GM19397 (cell line): Measurements from ENCODE around the gene ITGB4.
"Not testable (repeated sequence)": the region's sequence is repeated elsewhere in the genome, so short reads cannot be mapped to it uniquely, and the experiment has no call there.

ENCODE experiments used
- ATAC-seq: cut with Tn5 transposase; IDR thresholded peaks from one replicate; pipeline ENCODE4 v1.9.1; 2021; ENCODE audit warnings: mild to moderate bottlenecking, moderate library complexity; ENCODE audit not compliant: unreplicated experiment

The ITGB4 gene

GRCh38 chr17:75767881-75768280 lies 46.6 kb downstream of the ITGB4 start:
- ATAC-seq: no peak

GRCh38 chr17:75769536-75769935 lies 48.3 kb downstream of the ITGB4 start:
- no peak for ATAC-seq

GRCh38 chr17:75771334-75772281 lies 50.3 kb downstream of the ITGB4 start:
- ATAC-seq: no peak

GRCh38 chr17:75773121-75773807 lies 52.0 kb downstream of the ITGB4 start:
- no peak for ATAC-seq

GRCh38 chr17:75773808-75774470 lies 52.7 kb downstream of the ITGB4 start:
- no peak for ATAC-seq

- ATAC-seq: no peak
Observed at GRCh38 chr17:75774471-75774990, 53.3 kb downstream of the ITGB4 start.

- ATAC-seq: no peak
Observed at GRCh38 chr17:75774991-75775668, 53.9 kb downstream of the ITGB4 start.

- no peak for ATAC-seq
Observed at GRCh38 chr17:75776386-75777295, 55.4 kb downstream of the ITGB4 start.

- no peak for ATAC-seq
Observed at GRCh38 chr17:75777296-75777922, 56.1 kb downstream of the ITGB4 start.

- not testable (repeated sequence) for ATAC-seq
Observed at GRCh38 chr17:75778066-75778860, 57.0 kb downstream of the ITGB4 start.

GRCh38 chr17:75778861-75779249 lies 57.6 kb downstream of the ITGB4 start:
- peak; percentile 8 for ATAC-seq

GRCh38 chr17:75779250-75779986 lies 58.2 kb downstream of the ITGB4 start:
- ATAC-seq: peak; percentile 67

GRCh38 chr17:75779987-75780889 lies 59.0 kb downstream of the ITGB4 start:
- no peak for ATAC-seq

GRCh38 chr17:75783069-75783783 lies 62.0 kb downstream of the ITGB4 start:
- no peak for ATAC-seq

GRCh38 chr17:75783803-75784472 lies 62.7 kb downstream of the ITGB4 start:
- ATAC-seq: peak; percentile 2
